NB4 (cell line): ENCODE results near the gene ZNF487.

Source experiments
- CTCF ChIP-seq: IDR thresholded peaks from one replicate; pipeline ENCODE4 v1.5.1; 2012; ENCODE audit warnings: low read depth, low read length
- MAX ChIP-seq: IDR thresholded peaks from 2 replicates; pipeline ENCODE4 v1.6.1; 2011; ENCODE audit warnings: low read depth, low read length
- MYC ChIP-seq: IDR thresholded peaks from 2 replicates; pipeline ENCODE4 v1.6.1; 2011; ENCODE audit warnings: low read depth, low read length
- POLR2A ChIP-seq: IDR thresholded peaks from 2 replicates; pipeline ENCODE4 v1.6.1; 2011; ENCODE audit warnings: mild to moderate bottlenecking; ENCODE audit not compliant: insufficient read length; ENCODE audit errors: extremely low read depth

GRCh38 chr10:43452356-43452914, 15.5 kb downstream of the ZNF487 start:
- TF ChIP-seq CTCF = no peak
- TF ChIP-seq POLR2A = no peak
- no peak for TF ChIP-seq MYC
- TF ChIP-seq MAX = no peak
